Astrocyte (in vitro differentiated cells and primary cell): ENCODE data around the gene PGS1. TPM values are rescaled to one million over a fixed set of nuclear protein-coding genes. Genes with fewer than 3 reads are reported as not detected.

ENCODE experiments used
- DNase-seq: peaks from one replicate; pipeline ENCODE4 v3.0.0-alpha.2; 2010; ENCODE audit warnings: low read depth
- FAIRE-seq: peaks from 2 replicates; lab custom pipeline; 2011; peaks lifted over from hg19 to GRCh38; lab: Jason Lieb, UNC
- H2AFZ ChIP-seq: 2 replicates; pipeline ENCODE4 v1.6.0; 2012; ENCODE audit warnings: low read depth, low read length, inconsistent platforms
- H3K27ac ChIP-seq: 2 replicates; pipeline ENCODE4 v1.5.1; 2011; ENCODE audit warnings: low read depth, low read length, inconsistent platforms
- H3K27me3 ChIP-seq: 2 replicates; pipeline ENCODE4 v1.6.0; 2011; ENCODE audit warnings: low read length, inconsistent platforms; ENCODE audit not compliant: insufficient read depth
- H3K36me3 ChIP-seq: 2 replicates; pipeline ENCODE4 v1.5.1; 2011; ENCODE audit warnings: low read length, inconsistent platforms; ENCODE audit not compliant: insufficient read depth
- H3K4me1 ChIP-seq: 2 replicates; pipeline ENCODE4 v1.5.1; 2011; ENCODE audit warnings: low read length, inconsistent platforms; ENCODE audit not compliant: insufficient read depth
- H3K4me2 ChIP-seq: 2 replicates; pipeline ENCODE4 v1.6.0; 2012; ENCODE audit warnings: low read length, inconsistent platforms
- H3K4me3 ChIP-seq: 2 replicates; pipeline ENCODE4 v1.5.1; 2011; ENCODE audit warnings: low read depth, mild to moderate bottlenecking, low read length, inconsistent platforms; ENCODE audit not compliant: insufficient read depth
- H3K79me2 ChIP-seq: 2 replicates; pipeline ENCODE4 v1.6.0; 2012; ENCODE audit warnings: mild to moderate bottlenecking, low read length, inconsistent platforms; ENCODE audit not compliant: insufficient read depth
- H3K9ac ChIP-seq: 2 replicates; pipeline ENCODE4 v1.6.0; 2012; ENCODE audit warnings: mild to moderate bottlenecking, low read length, inconsistent platforms
- H3K9me3 ChIP-seq: 2 replicates; pipeline ENCODE4 v1.5.1; 2012; ENCODE audit warnings: low read depth, mild to moderate bottlenecking, low read length, inconsistent platforms; ENCODE audit not compliant: insufficient read depth
- H4K20me1 ChIP-seq: 2 replicates; pipeline ENCODE4 v1.6.0; 2012; ENCODE audit warnings: low read length, inconsistent platforms; ENCODE audit not compliant: insufficient read depth
- H3K27ac Mint-ChIP-seq: one replicate; pipeline ENCODE4 v1.8.0; 2021; ENCODE audit warnings: mild to moderate bottlenecking, mixed read lengths; ENCODE audit not compliant: unreplicated experiment
- H3K27me3 Mint-ChIP-seq: one replicate; pipeline ENCODE4 v1.8.0; 2021; ENCODE audit warnings: low read depth, mixed read lengths; ENCODE audit not compliant: unreplicated experiment
- H3K36me3 Mint-ChIP-seq: one replicate; pipeline ENCODE4 v1.8.0; 2021; ENCODE audit warnings: low read depth, mixed read lengths; ENCODE audit not compliant: unreplicated experiment
- H3K4me1 Mint-ChIP-seq: one replicate; pipeline ENCODE4 v1.8.0; 2021; ENCODE audit warnings: low read depth, mixed read lengths; ENCODE audit not compliant: unreplicated experiment
- H3K4me3 Mint-ChIP-seq: one replicate; pipeline ENCODE4 v1.8.0; 2021; ENCODE audit warnings: mild to moderate bottlenecking, moderate library complexity, mixed read lengths; ENCODE audit not compliant: unreplicated experiment
- H3K9me3 Mint-ChIP-seq: one replicate; pipeline ENCODE4 v1.8.0; 2021; ENCODE audit warnings: mild to moderate bottlenecking, mixed read lengths; ENCODE audit not compliant: unreplicated experiment
- CTCF ChIP-seq: IDR thresholded peaks from 2 replicates; pipeline ENCODE4 v1.5.1; 2011; ENCODE audit warnings: low read depth, mild to moderate bottlenecking, inconsistent platforms, low read length, moderate library complexity; ENCODE audit not compliant: insufficient read depth
- EZH2 ChIP-seq: IDR thresholded peaks from 2 replicates; pipeline ENCODE4 v1.6.1; 2012; ENCODE audit warnings: mild to moderate bottlenecking, low read length, inconsistent platforms; ENCODE audit not compliant: insufficient read depth
- total RNA-seq: library from RNA; stranded (reverse); gene quantifications from 2 replicates; pipeline ENCODE4 v1.2.1, GENCODE V29; 2021

The PGS1 gene
- total RNA-seq, 1 donor from 2014 or later, result 32.0 TPM

DNA sequence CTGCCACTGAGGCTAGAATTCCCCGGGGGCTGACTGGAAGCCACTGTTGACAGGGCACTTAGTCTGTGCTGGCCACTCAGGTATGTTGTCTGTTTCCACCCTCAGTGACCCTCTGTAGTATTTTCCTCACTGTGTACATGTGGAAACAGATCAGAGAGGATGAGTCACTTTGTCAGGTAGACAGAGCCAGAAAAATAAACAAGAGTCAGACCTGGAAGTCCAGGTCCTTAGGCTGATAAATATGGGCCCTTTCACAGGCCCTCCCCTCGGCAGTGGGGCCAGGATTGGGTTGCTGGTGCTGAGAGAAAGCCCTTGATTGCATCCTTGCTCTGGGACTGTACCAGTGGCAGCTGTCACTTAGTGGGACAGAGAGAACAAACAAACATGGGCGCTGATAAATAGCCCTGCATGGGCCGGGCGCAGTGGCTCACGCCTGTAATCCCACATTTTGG, 21.3 kb downstream of the PGS1 start:
- Mint-ChIP-seq H3K9me3 (no peaks in the 10 kb centered on the region), H3K27me3 (no peaks in the 10 kb centered on the region), H3K36me3 (peaks cover 43% of the 10 kb centered on the region), H3K4me1 (peaks cover 42% of the 10 kb centered on the region), H3K27ac (no peak overlapping the region), H3K4me3 (no peak overlapping the region)
- Histone ChIP-seq H3K4me1 (peaks cover 8% of the 10 kb centered on the region), H3K27me3 (no peaks in the 10 kb centered on the region), H3K9ac (no peak overlapping the region), H3K4me3 (no peak overlapping the region), H3K79me2 (peaks cover 53% of the 10 kb centered on the region), H3K36me3 (peaks cover 28% of the 10 kb centered on the region), H3K4me2 (no peak overlapping the region), H2AFZ (no peak overlapping the region), H3K9me3 (no peaks in the 10 kb centered on the region), H4K20me1 (peaks cover 70% of the 10 kb centered on the region), H3K27ac (no peak overlapping the region)
- TF ChIP-seq EZH2, result no peak
- TF ChIP-seq CTCF, result no peak
- DNase-seq (no peak), FAIRE-seq (no peak)

GRCh38 chr17:78400581-78401240, 22.3 kb downstream of the PGS1 start:
- H3K4me3 Mint-ChIP-seq, result no peak overlapping the region
- FAIRE-seq, result no peak

More at GRCh38 chr17:78400581-78401240, 22.3 kb downstream of the PGS1 start:
- H3K27ac ChIP-seq, result no peak overlapping the region
- Mint-ChIP-seq H3K36me3 (peaks cover 41% of the 10 kb centered on the region), H3K27me3 (no peaks in the 10 kb centered on the region), H3K4me1 (peaks cover 38% of the 10 kb centered on the region), H3K9me3 (no peaks in the 10 kb centered on the region), H3K27ac (peak overlapping the region; percentile 34)
- H3K4me3 ChIP-seq, result no peak overlapping the region
- peaks cover 8% of the 10 kb centered on the region for H3K4me1 ChIP-seq
- no peak overlapping the region for H3K4me2 ChIP-seq
- DNase-seq, result no peak
- no peak for TF ChIP-seq EZH2
- no peak for TF ChIP-seq CTCF
- H3K36me3 ChIP-seq, result peaks cover 28% of the 10 kb centered on the region
- no peaks in the 10 kb centered on the region for H3K9me3 ChIP-seq
- H4K20me1 ChIP-seq, result peaks cover 71% of the 10 kb centered on the region
- no peaks in the 10 kb centered on the region for H3K27me3 ChIP-seq
- H3K79me2 ChIP-seq, result peaks cover 51% of the 10 kb centered on the region
- no peak overlapping the region for H2AFZ ChIP-seq
- no peak overlapping the region for H3K9ac ChIP-seq
